Activated T-cell treated with anti-CD3 and anti-CD28 coated beads, Interleukin-2, amount 50 U/mL, for 72 hours (primary cell): ENCODE results near the gene NSUN6. TPM values are rescaled to one million over a fixed set of nuclear protein-coding genes. Genes with fewer than 3 reads are reported as not detected.

ENCODE experiments used
- ATAC-seq, 2 donors: fragments of 150-1000 bp; cut with Tn5 transposase; replicated peaks in 1 of 2; 2 replicates each; pipeline ENCODE4 v1.10.0; 2021; ENCODE audit warnings: moderate library complexity in 2 of 2, mild to moderate bottlenecking in 1 of 2
- DNase-seq, 2 donors: peaks; one replicate each; pipeline ENCODE4 v3.0.0; 2021 to 2022; ENCODE audit warnings: mixed read lengths in 1 of 2
- H3K27ac Mint-ChIP-seq: one replicate; pipeline ENCODE4 v1.8.0; 2022; ENCODE audit warnings: mild to moderate bottlenecking, moderate library complexity, mixed read lengths
- H3K27me3 Mint-ChIP-seq: one replicate; pipeline ENCODE4 v1.8.0; 2022; ENCODE audit warnings: low read depth, mixed read lengths
- H3K36me3 Mint-ChIP-seq, 2 donors: one replicate each; pipeline ENCODE4 v1.8.0; 2022; ENCODE audit warnings: mixed read lengths in 2 of 2, mild to moderate bottlenecking in 1 of 2; ENCODE audit not compliant: insufficient read depth in 2 of 2
- H3K4me1 Mint-ChIP-seq: one replicate; pipeline ENCODE4 v1.8.0; 2022; ENCODE audit warnings: low read depth, mixed read lengths
- H3K4me3 Mint-ChIP-seq, 2 donors: one replicate each; pipeline ENCODE4 v1.8.0; 2022; ENCODE audit warnings: mild to moderate bottlenecking in 2 of 2, mixed read lengths in 2 of 2, moderate library complexity in 2 of 2
- H3K9me3 Mint-ChIP-seq, 2 donors: one replicate each; pipeline ENCODE4 v1.8.0; 2022; ENCODE audit warnings: mixed read lengths in 2 of 2
- total RNA-seq, 2 donors: library from RNA; stranded (reverse); gene quantifications; one replicate each; pipeline ENCODE4 v1.2.3, GENCODE V29; 2022

The NSUN6 gene
- total RNA-seq, 2 donors from 2014 or later = 22.4 to 23.8 TPM

DNA sequence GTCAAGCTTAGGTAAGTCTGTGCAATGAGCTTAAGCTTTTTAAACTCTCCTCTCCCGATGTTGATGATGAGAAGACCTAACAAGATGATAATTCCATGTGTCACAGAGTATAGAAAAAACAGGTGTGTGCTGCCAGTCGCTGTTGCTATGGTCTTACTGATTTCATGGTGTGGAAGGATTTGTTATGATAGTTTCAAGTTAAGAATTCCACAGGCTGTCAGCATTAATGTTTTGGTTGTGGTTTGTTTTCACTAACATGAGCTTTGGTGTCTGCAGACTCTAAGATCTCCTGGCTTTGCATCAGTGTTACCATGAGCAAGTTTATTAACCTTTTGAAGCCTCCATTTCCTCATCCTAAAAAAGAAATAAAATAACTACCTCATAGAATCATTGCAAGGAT, 123.7 kb downstream of the NSUN6 start:
- peaks cover 2 to 9% of the 10 kb centered on the region in 2 donors for H3K36me3 Mint-ChIP-seq
- no peaks in the 10 kb centered on the region for H3K27me3 Mint-ChIP-seq
- no peak overlapping the region for H3K4me3 Mint-ChIP-seq
- no peak for DNase-seq
- no peak overlapping the region for H3K27ac Mint-ChIP-seq
- no peak for ATAC-seq
- H3K4me1 Mint-ChIP-seq = no peaks in the 10 kb centered on the region
- peaks cover 2 to 5% of the 10 kb centered on the region in 2 donors for H3K9me3 Mint-ChIP-seq

GRCh38 chr10:18523858-18524257, 127.5 kb downstream of the NSUN6 start:
- H3K4me3 Mint-ChIP-seq = no peak overlapping the region
- H3K27me3 Mint-ChIP-seq = no peaks in the 10 kb centered on the region
- peaks cover 0 to 2% of the 10 kb centered on the region in 2 donors for H3K36me3 Mint-ChIP-seq
- H3K27ac Mint-ChIP-seq = no peak overlapping the region
- ATAC-seq (no peak), DNase-seq (no peak)
- peaks cover 3 to 9% of the 10 kb centered on the region in 2 donors for H3K9me3 Mint-ChIP-seq
- no peaks in the 10 kb centered on the region for H3K4me1 Mint-ChIP-seq

DNA sequence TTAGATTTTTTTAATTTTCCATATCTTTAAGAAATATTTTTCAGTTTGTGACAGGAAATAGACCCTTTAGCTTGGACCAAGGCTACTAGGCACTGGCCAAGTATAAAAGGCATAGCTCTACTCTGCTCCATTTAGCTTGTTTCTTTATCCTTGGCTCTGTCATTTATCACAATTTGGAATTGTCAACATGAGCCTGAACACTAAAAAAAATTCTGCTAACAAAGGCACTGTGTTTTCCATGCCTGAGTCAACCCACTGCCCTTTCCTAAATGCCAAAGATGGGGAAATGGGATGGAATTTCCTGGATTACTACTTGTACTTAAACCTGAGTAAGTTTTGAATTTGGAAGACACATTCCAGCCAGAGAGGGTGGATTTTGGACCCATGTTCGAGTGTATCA, 128.4 kb downstream of the NSUN6 start:
- ATAC-seq (no peak), DNase-seq (no peak)
- Mint-ChIP-seq H3K4me3 (no peak overlapping the region), H3K27me3 (no peaks in the 10 kb centered on the region), H3K27ac (no peak overlapping the region), H3K4me1 (no peaks in the 10 kb centered on the region), H3K36me3 (peaks cover 0 to 2% of the 10 kb centered on the region in 2 donors), H3K9me3 (peaks cover 3 to 9% of the 10 kb centered on the region in 2 donors)

GRCh38 chr10:18516851-18517250, 134.5 kb downstream of the NSUN6 start:
- H3K27me3 Mint-ChIP-seq = no peaks in the 10 kb centered on the region
- no peak overlapping the region for H3K4me3 Mint-ChIP-seq
- H3K36me3 Mint-ChIP-seq = peaks cover 8 to 19% of the 10 kb centered on the region in 2 donors
- no peak overlapping the region for H3K27ac Mint-ChIP-seq
- H3K9me3 Mint-ChIP-seq = peaks cover 12 to 21% of the 10 kb centered on the region in 2 donors
- H3K4me1 Mint-ChIP-seq = no peaks in the 10 kb centered on the region
- ATAC-seq (no peak), DNase-seq (no peak)

- no peak overlapping the region for H3K4me3 Mint-ChIP-seq
- peaks cover 9 to 13% of the 10 kb centered on the region in 2 donors for H3K9me3 Mint-ChIP-seq
- no peaks in the 10 kb centered on the region for H3K4me1 Mint-ChIP-seq
- ATAC-seq (no peak), DNase-seq (no peak)
- no peak overlapping the region for H3K27ac Mint-ChIP-seq
- peaks cover 10 to 19% of the 10 kb centered on the region in 2 donors for H3K36me3 Mint-ChIP-seq
- no peaks in the 10 kb centered on the region for H3K27me3 Mint-ChIP-seq
Measured at GRCh38 chr10:18514537-18514936, 136.8 kb downstream of the NSUN6 start.

DNA sequence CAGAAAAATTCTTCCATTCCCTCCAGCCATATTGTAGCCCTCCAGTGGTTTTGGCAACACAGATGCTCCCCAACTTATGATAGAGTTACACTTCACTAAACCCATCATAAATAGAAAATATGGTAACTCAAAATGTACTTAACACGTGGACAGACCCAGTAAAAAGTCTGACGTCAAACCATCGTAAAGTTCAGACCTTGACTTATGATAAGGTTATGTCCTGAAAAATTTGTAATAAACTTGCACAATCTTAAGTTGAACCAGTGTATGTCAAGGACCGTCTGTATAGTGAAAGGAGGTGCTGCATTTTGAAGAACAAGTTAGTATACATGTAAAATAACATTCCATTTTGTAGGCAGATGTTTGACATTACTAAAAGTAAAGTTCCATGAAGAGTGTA, 142.8 kb downstream of the NSUN6 start:
- Mint-ChIP-seq H3K36me3 (peaks cover 5 to 12% of the 10 kb centered on the region in 2 donors), H3K27ac (no peak overlapping the region), H3K27me3 (peaks cover 5% of the 10 kb centered on the region), H3K4me1 (no peaks in the 10 kb centered on the region), H3K4me3 (no peak overlapping the region), H3K9me3 (peaks cover 6 to 8% of the 10 kb centered on the region in 2 donors)
- ATAC-seq (no peak), DNase-seq (no peak)

DNA sequence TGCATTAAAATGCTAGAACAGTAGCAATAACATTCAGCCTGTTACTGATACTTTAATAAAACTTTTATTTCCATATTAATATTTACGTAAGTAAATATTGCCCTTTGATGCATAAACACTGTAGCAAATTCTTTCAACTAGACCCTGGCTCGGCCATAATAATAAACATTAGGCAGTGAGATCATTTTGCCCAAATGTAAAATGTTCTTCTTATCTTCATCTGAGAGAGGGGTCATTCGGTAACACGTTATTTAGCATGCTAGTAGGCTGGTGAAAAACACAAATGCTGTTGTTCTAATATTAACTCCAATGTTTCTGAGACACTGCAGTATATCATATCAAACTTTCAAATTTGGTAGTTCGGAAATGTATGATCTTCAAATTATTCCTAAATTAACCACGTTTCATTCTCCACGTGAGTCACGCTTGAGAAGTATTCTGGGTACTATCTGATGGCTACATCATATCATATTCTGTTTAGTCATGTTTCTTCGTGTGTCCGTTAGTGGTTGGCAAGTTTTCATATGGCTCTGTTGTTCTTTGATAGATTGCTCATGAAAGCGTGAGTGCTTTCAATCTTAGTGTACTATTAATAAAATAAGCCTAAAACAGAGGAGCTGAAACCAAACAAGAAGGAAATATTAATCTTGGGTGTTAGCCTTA, 145.8 kb downstream of the NSUN6 start:
- DNase-seq (no peak), ATAC-seq (no peak)
- Mint-ChIP-seq H3K9me3 (no peaks in the 10 kb centered on the region), H3K4me3 (no peak overlapping the region), H3K36me3 (no peaks in the 10 kb centered on the region), H3K4me1 (no peaks in the 10 kb centered on the region), H3K27ac (no peak overlapping the region), H3K27me3 (peaks cover 5% of the 10 kb centered on the region)

DNA sequence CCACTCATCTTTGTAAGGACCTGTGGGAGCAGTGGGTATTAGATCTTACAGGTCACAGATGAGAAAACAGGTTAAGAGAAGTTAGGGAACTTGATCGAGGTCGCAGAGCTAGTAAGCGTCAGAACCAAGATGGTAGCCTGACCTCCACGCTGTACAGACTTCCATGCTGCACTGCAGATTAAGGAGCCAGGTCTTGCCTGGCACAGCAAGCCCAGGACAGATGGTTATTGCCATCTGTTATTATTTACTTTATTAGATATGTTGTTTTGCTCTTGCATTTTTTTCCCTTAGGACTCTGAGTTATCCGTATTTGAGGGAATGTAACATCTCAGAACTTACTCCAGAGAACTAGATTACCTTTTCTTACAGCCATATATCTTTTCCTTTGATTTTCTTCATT, 147.2 kb downstream of the NSUN6 start:
- H3K36me3 Mint-ChIP-seq = no peaks in the 10 kb centered on the region
- H3K27ac Mint-ChIP-seq = no peak overlapping the region
- H3K4me3 Mint-ChIP-seq = no peak overlapping the region
- H3K27me3 Mint-ChIP-seq = peaks cover 5% of the 10 kb centered on the region
- DNase-seq (no peak), ATAC-seq (no peak)
- H3K4me1 Mint-ChIP-seq = no peaks in the 10 kb centered on the region
- no peaks in the 10 kb centered on the region for H3K9me3 Mint-ChIP-seq

DNA sequence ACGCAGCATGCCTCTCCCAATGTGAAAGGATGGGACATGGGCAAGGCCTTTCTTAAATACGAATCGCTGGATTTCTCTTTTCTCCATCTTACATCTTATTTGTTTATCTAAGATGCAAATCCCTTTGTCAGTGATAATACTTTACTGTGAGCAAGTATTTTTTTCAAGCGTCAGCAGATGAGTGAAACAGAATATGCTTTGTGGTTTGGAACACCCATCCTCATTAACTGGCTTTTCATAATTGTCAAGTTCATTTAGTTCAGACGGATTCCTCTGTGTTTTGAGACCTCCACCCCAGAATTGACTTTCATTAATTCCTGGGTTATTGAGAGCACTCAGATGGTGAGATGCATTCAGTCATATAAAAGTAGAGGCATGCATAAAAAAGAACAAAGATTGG, 149.8 kb downstream of the NSUN6 start:
- no peak for DNase-seq
- ATAC-seq = no peak
- H3K27ac Mint-ChIP-seq = no peak overlapping the region
- no peaks in the 10 kb centered on the region for H3K9me3 Mint-ChIP-seq
- no peaks in the 10 kb centered on the region for H3K4me1 Mint-ChIP-seq
- H3K4me3 Mint-ChIP-seq = peak overlapping the region in 1 of 2 donors; percentile 62
- H3K27me3 Mint-ChIP-seq = peaks cover 5% of the 10 kb centered on the region
- H3K36me3 Mint-ChIP-seq = no peaks in the 10 kb centered on the region

- Mint-ChIP-seq H3K36me3 (no peaks in the 10 kb centered on the region), H3K9me3 (no peaks in the 10 kb centered on the region), H3K4me3 (peak overlapping the region in 1 of 2 donors; percentile 62), H3K4me1 (no peaks in the 10 kb centered on the region), H3K27me3 (peaks cover 5% of the 10 kb centered on the region), H3K27ac (no peak overlapping the region)
- peak; percentile 55 to 95 for ATAC-seq
- DNase-seq = peak in 1 of 2 donors; percentile 1
Measured at GRCh38 chr10:18501198-18501597, 150.2 kb downstream of the NSUN6 start.

DNA sequence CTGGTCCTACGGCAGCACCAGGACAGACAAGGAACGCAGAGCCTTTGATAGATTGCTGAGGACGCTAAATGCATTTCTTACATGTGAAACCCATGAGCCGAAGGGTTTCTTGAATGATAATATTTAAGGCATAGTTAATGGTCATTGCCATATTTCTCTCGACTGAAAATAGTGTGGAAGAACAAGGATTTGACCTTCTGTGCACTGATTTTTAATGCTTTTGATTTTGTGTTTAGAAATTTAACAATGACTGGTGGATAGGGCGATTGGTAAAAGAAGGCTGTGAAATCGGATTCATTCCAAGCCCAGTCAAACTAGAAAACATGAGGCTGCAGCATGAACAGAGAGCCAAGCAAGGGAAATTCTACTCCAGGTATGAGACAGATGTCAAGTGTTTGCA, 150.8 kb downstream of the NSUN6 start:
- H3K27ac Mint-ChIP-seq = no peak overlapping the region
- no peaks in the 10 kb centered on the region for H3K4me1 Mint-ChIP-seq
- no peak overlapping the region for H3K4me3 Mint-ChIP-seq
- no peak for DNase-seq
- no peak for ATAC-seq
- peaks cover 5% of the 10 kb centered on the region for H3K27me3 Mint-ChIP-seq
- H3K36me3 Mint-ChIP-seq = no peaks in the 10 kb centered on the region
- H3K9me3 Mint-ChIP-seq = no peaks in the 10 kb centered on the region

DNA sequence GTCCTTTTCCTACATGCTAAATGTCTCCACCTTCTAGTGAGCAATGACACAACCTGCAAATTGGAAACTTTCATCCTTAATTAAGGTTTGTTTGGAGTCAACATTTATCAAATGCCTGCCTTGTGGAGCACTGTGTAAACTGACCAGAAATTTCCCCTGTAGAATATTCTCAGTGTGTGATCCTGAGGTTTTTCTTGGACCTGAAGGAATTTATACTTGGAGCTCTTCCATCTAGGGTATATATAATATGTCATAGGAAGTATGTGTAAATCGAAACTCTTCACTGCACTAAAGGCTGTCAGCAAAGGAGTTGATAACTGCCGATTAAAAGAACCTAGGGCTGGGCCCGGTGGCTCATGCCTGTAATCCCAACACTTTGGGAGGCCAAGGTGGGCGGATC, 152.4 kb downstream of the NSUN6 start:
- H3K27ac Mint-ChIP-seq = no peak overlapping the region
- H3K4me1 Mint-ChIP-seq = no peaks in the 10 kb centered on the region
- DNase-seq (no peak), ATAC-seq (no peak)
- no peaks in the 10 kb centered on the region for H3K27me3 Mint-ChIP-seq
- no peaks in the 10 kb centered on the region for H3K36me3 Mint-ChIP-seq
- H3K9me3 Mint-ChIP-seq = no peaks in the 10 kb centered on the region
- H3K4me3 Mint-ChIP-seq = no peak overlapping the region

GRCh38 chr10:18497806-18498369, 153.5 kb downstream of the NSUN6 start:
- H3K36me3 Mint-ChIP-seq = no peaks in the 10 kb centered on the region
- H3K4me1 Mint-ChIP-seq = no peaks in the 10 kb centered on the region
- no peak for ATAC-seq
- DNase-seq = no peak
- no peak overlapping the region for H3K4me3 Mint-ChIP-seq
- no peaks in the 10 kb centered on the region for H3K27me3 Mint-ChIP-seq
- no peak overlapping the region for H3K27ac Mint-ChIP-seq
- H3K9me3 Mint-ChIP-seq = peaks cover 0 to 2% of the 10 kb centered on the region in 2 donors
